Chondrocyte (in vitro differentiated cells): ENCODE data around the gene SCRT2. TPM values are rescaled to one million over a fixed set of nuclear protein-coding genes. Genes with fewer than 3 reads are reported as not detected.
A peak's percentile ranks its signal among the peaks of the same experiment; 100 is the strongest.

Source experiments
- DNase-seq: peaks from one replicate; pipeline ENCODE4 v3.0.0; 2021; ENCODE audit warnings: mixed read lengths, low spot score
- H3K27ac Mint-ChIP-seq: one replicate; pipeline ENCODE4 v1.8.0; 2021; ENCODE audit warnings: mild to moderate bottlenecking, moderate library complexity, mixed read lengths; ENCODE audit not compliant: unreplicated experiment
- H3K27me3 Mint-ChIP-seq: 2 replicates; pipeline ENCODE4 v1.8.0; 2021; ENCODE audit warnings: low read depth, mixed read lengths
- H3K36me3 Mint-ChIP-seq: 2 replicates; pipeline ENCODE4 v1.8.0; 2021; ENCODE audit warnings: low read depth, mixed read lengths
- H3K4me1 Mint-ChIP-seq: 2 replicates; pipeline ENCODE4 v1.8.0; 2021; ENCODE audit warnings: low read depth, mild to moderate bottlenecking, mixed read lengths
- H3K4me3 Mint-ChIP-seq: one replicate; pipeline ENCODE4 v1.8.0; 2021; ENCODE audit warnings: mild to moderate bottlenecking, moderate library complexity, mixed read lengths; ENCODE audit not compliant: unreplicated experiment
- H3K9me3 Mint-ChIP-seq: 2 replicates; pipeline ENCODE4 v1.8.0; 2021; ENCODE audit warnings: low read depth, mixed read lengths
- CTCF ChIP-seq: fragments of 200-600 bp; sonication (generic); IDR thresholded peaks from 2 replicates; pipeline ENCODE4 v1.5.0; 2021; ENCODE audit warnings: antibody characterized with exemption, mild to moderate bottlenecking, moderate library complexity
- total RNA-seq: library from RNA; stranded (reverse); gene quantifications from 3 replicates; pipeline ENCODE4 v1.2.1, GENCODE V29; 2021

The SCRT2 gene
- total RNA-seq, 1 donor from 2014 or later: not detected

- Mint-ChIP-seq H3K36me3 (no peaks in the 10 kb centered on the region), H3K4me1 (no peaks in the 10 kb centered on the region), H3K9me3 (no peaks in the 10 kb centered on the region), H3K27me3 (peaks cover 30% of the 10 kb centered on the region), H3K27ac (no peak overlapping the region), H3K4me3 (no peak overlapping the region)
- no peak for DNase-seq
- TF ChIP-seq CTCF: peak; percentile 85
Measured at GRCh38 chr20:667351-668034, 8.1 kb downstream of the SCRT2 start.

GRCh38 chr20:666877-667276 lies 8.7 kb downstream of the SCRT2 start:
- TF ChIP-seq CTCF: no peak
- DNase-seq: no peak
- H3K36me3 Mint-ChIP-seq: no peaks in the 10 kb centered on the region
- H3K4me3 Mint-ChIP-seq: no peak overlapping the region
- H3K9me3 Mint-ChIP-seq: no peaks in the 10 kb centered on the region
- H3K27ac Mint-ChIP-seq: no peak overlapping the region
- H3K27me3 Mint-ChIP-seq: peaks cover 24% of the 10 kb centered on the region
- no peaks in the 10 kb centered on the region for H3K4me1 Mint-ChIP-seq

DNA sequence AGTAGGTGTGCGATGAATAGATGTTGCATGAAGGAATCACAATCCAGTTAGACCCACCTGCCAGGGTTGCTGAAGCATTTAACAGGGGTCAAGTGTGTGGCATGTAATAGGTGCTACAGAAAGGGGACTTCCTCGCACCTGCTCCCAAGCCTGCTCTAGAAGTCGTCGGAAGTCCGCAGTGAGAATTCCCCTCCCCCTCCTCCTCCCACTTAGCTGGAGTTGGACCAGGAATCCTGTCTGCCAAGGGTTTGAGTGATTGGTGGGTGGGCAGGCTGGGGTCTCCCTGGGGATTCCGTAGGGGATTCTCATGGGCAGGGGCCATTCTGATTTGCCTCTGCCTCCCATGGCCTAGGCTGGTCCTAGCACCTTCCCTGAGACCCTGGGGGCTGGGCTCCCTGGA lies 10.3 kb downstream of the SCRT2 start:
- no peak overlapping the region for H3K27ac Mint-ChIP-seq
- no peaks in the 10 kb centered on the region for H3K9me3 Mint-ChIP-seq
- peaks cover 10% of the 10 kb centered on the region for H3K4me1 Mint-ChIP-seq
- peaks cover 12% of the 10 kb centered on the region for H3K27me3 Mint-ChIP-seq
- DNase-seq: no peak
- H3K4me3 Mint-ChIP-seq: no peak overlapping the region
- TF ChIP-seq CTCF: no peak
- no peaks in the 10 kb centered on the region for H3K36me3 Mint-ChIP-seq

DNA sequence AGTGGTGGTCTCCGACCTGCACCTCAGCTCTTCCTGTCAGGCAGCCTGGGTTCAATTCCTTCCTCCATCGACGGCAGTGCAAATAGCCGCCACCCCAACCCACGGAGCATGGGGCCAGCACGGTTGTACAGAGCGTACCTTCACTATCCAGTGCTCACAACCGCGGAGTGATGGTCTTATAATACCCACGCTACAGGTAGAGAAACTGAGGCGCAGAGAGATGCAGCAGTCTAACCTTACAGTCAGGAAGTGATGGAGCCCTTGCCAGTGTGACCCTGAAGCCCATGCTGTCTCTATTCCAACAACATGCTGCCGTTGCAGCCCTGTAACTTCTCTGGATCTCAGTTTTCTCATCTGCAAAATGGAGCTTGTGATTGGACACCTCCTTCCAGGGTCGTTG lies 11.0 kb downstream of the SCRT2 start:
- no peak overlapping the region for H3K27ac Mint-ChIP-seq
- H3K4me3 Mint-ChIP-seq: no peak overlapping the region
- H3K27me3 Mint-ChIP-seq: peaks cover 12% of the 10 kb centered on the region
- no peaks in the 10 kb centered on the region for H3K36me3 Mint-ChIP-seq
- H3K9me3 Mint-ChIP-seq: no peaks in the 10 kb centered on the region
- peaks cover 11% of the 10 kb centered on the region for H3K4me1 Mint-ChIP-seq
- no peak for TF ChIP-seq CTCF
- no peak for DNase-seq

GRCh38 chr20:664151-664550 lies 11.5 kb downstream of the SCRT2 start:
- no peak overlapping the region for H3K4me3 Mint-ChIP-seq
- no peak for TF ChIP-seq CTCF
- H3K27me3 Mint-ChIP-seq: peaks cover 12% of the 10 kb centered on the region
- no peak overlapping the region for H3K27ac Mint-ChIP-seq
- no peak for DNase-seq
- no peaks in the 10 kb centered on the region for H3K9me3 Mint-ChIP-seq
- H3K4me1 Mint-ChIP-seq: peaks cover 15% of the 10 kb centered on the region
- no peaks in the 10 kb centered on the region for H3K36me3 Mint-ChIP-seq
